Fibroblast of skin of left quadriceps (primary cell): ENCODE results near the gene GABRR2.

Experiments used
- DNase-seq, 2 experiments: peaks; one replicate each; pipeline ENCODE4 v3.0.0-alpha.2; 2013; ENCODE audit warnings: low read depth in 2 of 2

The GABRR2 gene

DNA sequence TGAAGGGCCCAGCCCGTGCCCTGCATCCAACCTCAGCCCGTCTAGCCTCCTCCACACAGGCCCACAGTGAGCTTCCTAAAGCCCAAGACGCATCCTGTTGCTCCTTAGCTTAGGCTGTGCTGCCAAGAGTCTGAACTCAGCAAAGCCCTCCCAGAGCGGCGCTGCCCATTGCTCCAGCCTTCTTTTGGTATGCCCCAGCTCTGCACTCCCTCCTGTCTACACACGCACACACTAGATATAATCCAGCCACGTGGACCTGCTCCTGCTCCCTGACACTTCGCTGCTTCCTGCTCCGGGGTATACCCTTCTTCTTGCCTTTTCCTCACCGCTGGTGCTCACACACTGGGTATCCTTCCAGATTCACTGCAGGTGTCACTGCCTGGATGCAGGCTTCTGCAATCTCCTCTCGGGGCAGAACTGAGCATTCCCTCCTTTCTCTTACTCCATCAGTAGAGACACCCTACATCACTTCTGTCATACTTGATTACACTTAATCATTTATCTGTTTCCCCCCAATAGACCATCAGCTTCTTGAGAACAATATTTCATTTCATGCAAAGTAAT lies 23.8 kb downstream of the GABRR2 start:
- no peak for DNase-seq

GRCh38 chr6:89290401-89291155 lies 24.5 kb downstream of the GABRR2 start:
- DNase-seq, result no peak

DNA sequence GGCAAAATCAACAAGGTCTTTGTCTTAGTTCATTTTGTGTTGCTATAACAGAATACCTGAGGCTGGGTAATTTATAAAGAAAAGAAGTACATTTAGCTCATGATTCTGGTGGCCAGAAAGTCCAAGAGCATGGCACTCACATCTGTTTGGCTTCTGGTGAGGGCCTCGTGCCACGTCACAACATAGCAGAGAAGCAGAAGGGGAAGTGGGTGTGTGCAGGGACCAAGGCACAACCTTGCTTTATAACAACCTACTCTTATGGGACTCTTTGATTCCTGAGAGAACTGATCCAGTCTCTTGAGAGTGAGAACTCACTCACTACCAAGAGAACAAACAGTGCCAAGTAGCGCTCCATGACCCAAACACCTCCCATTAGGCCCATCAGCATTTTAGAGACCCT lies 25.4 kb downstream of the GABRR2 start:
- DNase-seq, result no peak

DNA sequence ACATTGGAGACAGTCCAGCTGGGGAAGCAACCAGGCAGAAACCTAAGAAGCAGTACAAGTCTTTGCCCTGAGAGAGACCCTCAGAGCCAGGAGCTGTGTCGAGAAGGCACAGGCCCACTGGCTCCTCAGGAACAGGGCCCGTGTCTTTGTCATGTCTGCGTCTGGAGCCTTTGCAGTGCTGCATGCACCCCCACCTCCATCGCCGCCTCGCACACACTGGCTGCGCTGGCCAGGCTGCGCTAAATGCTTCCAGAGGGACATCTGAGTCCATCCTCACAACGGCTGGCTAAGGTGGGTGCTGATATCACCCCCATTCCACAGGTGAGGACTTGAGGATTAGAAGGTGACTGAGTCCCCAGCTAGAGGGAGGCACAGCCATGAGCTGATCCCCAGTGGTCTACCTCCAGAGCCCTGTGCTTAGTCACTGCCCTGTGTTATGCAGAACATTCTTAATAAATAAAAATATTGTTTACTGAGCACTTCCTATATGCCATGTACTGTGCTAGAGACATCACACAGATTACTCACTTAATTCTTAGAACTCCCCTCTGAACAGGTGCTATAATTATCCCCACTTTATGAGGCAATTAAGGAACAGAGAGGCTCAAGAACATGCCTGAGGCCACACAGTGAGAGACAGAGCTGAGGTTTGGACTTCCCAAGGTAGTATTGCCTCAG lies 27.6 kb downstream of the GABRR2 start:
- no peak for DNase-seq

GRCh38 chr6:89286516-89286915 lies 28.6 kb downstream of the GABRR2 start:
- no peak for DNase-seq

- DNase-seq, result no peak
Observed at GRCh38 chr6:89284963-89285735, 29.9 kb downstream of the GABRR2 start.

- no peak for DNase-seq
Observed at GRCh38 chr6:89284081-89284480, 31.0 kb downstream of the GABRR2 start.

DNA sequence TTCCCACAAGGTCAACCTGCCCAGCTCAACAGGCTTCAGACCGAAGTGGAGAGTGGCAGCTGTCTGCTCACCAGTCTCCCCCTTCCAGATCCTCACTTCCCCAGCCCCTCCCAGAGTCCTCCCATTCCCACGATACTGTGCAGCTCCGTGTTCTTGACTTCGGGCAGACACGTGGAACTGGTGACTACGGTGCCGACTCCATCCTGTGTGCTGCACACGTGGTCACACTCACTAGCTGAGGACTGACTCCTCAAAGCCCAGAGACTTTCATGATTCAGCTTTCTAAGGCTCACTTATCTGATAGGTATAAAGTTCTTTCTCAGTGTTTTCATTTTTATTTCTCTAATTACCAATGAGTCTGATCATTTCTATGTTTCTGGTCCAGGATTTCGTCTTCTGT lies 32.4 kb downstream of the GABRR2 start:
- no peak for DNase-seq

DNA sequence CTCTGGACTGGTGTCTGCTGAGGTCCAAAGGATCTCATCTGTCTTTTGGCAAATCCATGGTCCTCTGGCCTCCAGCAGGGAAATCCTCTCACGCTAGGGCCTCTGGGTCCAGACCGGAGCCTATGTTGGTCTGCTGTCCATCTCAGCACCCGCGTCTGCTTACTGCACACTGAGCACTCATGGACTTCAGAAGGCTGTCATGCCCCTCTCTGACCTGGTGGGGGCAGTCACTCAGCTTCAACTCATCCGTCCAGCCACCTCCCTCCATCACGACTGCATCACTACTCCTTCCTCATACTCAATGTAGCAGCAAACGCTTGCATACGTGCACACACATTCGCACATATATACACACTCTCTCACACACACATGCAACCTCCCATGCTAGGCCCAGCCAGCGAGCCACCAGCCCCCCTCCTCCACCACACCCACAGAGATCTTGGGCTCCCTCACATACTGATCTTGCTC lies 33.3 kb downstream of the GABRR2 start:
- DNase-seq, result no peak

GRCh38 chr6:89278956-89279355 lies 36.1 kb downstream of the GABRR2 start:
- DNase-seq, result no peak

DNA sequence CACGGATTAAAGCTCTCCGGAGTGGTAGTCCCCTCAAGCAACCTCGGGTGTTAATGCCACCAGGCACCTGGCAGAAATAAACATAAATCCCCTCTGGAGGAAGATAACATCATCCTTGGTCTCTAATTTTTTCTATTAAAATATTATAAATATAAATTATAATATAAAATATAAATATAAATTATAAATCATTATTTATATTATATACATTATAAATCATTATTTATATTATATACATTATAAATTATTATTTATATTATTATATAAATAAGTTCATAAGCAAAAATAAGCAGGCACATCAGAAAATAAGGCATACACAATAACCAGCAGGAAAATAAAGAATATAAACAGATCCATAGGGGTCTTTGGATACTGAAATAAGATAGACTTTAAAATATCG lies 39.2 kb downstream of the GABRR2 start:
- DNase-seq, result no peak

GRCh38 chr6:89273816-89274215 lies 41.3 kb downstream of the GABRR2 start:
- no peak for DNase-seq

GRCh38 chr6:89272596-89272995 lies 42.5 kb downstream of the GABRR2 start:
- DNase-seq, result no peak

GRCh38 chr6:89270951-89271721 lies 44.0 kb downstream of the GABRR2 start:
- no peak for DNase-seq

DNA sequence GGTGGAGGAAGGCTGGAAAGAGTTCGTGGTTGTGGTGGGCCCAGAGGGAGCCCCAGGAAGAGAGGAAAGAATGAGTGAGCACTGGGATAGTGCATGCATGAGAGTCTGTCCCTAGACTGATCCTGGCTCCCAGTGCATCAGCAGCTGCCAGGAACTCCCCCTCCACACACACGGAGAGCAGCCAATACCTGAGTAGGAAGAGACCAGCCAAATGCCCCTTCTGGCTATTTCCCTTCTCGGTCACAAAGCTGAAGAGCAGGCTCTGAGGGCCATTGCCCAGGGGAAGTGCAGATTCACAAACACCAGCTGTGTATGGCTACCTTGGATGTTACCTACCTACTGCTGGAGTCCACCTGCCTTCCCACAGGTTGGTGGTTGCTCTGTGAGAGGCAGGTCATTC lies 45.1 kb downstream of the GABRR2 start:
- no peak for DNase-seq

GRCh38 chr6:89269252-89269651 lies 45.8 kb downstream of the GABRR2 start:
- no peak for DNase-seq

GRCh38 chr6:89268776-89269175 lies 46.3 kb downstream of the GABRR2 start:
- DNase-seq, result no peak

- no peak for DNase-seq
Observed at GRCh38 chr6:89267918-89268317, 47.2 kb downstream of the GABRR2 start.

- DNase-seq, result no peak
Observed at GRCh38 chr6:89264296-89264695, 50.8 kb downstream of the GABRR2 start.

DNA sequence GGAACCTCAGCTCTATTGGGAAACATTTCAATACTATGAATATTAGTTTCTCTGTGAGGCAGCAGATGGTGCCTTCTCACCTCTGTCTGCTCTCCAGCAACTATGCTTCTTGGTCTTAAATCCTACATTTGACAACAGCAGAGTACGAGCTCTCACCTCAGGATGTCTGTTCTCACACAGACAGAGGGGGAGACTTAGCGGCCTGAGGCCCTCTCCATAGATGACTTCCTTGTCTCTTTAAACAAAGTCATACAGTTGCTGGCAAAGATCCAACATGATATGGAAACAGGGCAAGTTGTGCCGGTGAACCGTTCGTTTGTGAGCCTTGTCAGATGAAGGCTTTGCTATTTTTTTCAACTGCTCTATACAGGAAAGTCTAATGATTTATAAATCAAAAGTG lies 54.3 kb downstream of the GABRR2 start:
- DNase-seq, result no peak

DNA sequence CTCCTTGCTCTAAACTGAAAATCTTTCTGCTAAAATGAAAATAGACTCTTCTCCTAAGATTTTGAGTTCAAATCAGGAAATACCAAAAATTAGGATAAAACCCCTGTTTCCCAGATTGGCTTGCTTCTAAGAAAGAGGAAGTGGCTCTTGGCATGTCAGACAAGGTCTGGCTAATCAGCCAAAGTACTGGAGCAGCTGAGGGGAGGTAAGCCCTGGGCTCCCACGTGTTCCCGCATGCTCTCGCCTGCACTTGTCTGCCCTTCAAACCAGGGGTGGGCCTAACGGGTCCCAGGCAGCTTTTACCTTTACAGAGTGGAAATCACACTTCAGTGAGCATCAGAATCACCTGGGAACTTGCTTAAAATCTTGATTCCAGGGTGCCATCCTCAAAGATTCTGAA lies 54.8 kb downstream of the GABRR2 start:
- DNase-seq, result no peak

- no peak for DNase-seq
Observed at GRCh38 chr6:89258912-89259311, 56.2 kb downstream of the GABRR2 start.
